GM15510 (cell line): Measurements from ENCODE around the gene LMF2.

Source experiments
- POLR2A ChIP-seq: IDR thresholded peaks from 3 replicates; pipeline ENCODE4 v1.6.1; 2011; ENCODE audit warnings: borderline replicate concordance; ENCODE audit not compliant: insufficient read length; ENCODE audit errors: extremely low read depth

The LMF2 gene

DNA sequence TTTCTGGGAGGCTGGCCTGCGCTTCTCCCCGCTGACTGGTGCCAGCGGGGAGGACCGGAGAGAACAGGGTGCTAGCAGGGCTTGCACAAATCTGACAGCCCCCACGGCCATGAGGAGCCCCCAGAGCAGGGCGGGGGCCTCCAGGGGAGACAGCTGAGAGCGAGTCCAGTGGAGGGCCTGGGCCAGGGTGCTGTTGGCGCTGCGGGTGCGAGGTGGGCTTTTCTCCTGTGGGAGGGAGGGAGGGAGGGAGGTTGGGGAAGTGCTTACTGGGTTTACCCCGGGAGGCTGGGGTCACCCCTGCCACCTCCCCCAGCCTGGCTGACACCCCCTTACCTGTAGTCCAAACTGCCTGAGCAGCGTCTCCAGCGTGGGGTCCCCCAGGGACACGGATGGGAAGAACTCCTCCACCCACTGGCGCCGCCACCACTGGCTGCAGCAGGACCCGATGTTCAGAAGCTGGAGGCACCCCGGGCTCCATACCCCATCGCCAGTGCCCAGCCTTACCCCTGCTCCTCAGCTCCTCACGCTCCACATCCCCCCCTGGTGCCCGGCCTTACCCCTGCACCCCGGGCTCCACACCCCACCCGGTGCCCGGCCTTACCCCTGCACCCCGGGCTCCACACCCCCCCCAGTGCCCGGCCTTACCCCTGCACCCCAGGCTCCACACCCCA, 3.9 kb downstream of the LMF2 start:
- no peak for TF ChIP-seq POLR2A

GRCh38 chr22:50502628-50503474, 4.7 kb downstream of the LMF2 start:
- no peak for TF ChIP-seq POLR2A

GRCh38 chr22:50502096-50502495, 5.4 kb downstream of the LMF2 start:
- no peak for TF ChIP-seq POLR2A

DNA sequence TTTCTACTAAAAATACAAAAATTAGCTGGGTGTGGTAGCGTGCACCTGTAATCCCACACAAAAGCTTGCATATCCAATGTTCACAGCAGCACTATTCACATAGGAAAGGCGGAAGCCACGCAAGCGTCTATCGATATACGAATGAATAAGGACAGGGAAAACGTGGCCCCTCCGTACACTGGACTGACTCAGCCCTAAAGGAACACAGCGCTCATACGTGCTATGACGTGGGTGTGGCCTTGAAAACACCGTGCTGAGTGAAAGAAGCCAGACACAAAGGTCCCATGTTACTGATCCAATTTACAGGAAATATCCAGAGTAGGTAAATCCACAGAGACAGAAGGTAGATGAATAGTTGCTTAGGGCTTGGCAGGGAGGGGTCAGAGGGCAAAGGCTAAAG, 7.0 kb downstream of the LMF2 start:
- no peak for TF ChIP-seq POLR2A

- no peak for TF ChIP-seq POLR2A
These were observed 9.1 kb downstream of the LMF2 start for GRCh38 chr22:50498322-50498890.

- TF ChIP-seq POLR2A: no peak
These were observed 10.4 kb downstream of the LMF2 start for GRCh38 chr22:50497093-50497492.

GRCh38 chr22:50490531-50491308, 16.8 kb downstream of the LMF2 start:
- no peak for TF ChIP-seq POLR2A

- no peak for TF ChIP-seq POLR2A
These were observed 17.9 kb downstream of the LMF2 start for GRCh38 chr22:50489363-50490243.

DNA sequence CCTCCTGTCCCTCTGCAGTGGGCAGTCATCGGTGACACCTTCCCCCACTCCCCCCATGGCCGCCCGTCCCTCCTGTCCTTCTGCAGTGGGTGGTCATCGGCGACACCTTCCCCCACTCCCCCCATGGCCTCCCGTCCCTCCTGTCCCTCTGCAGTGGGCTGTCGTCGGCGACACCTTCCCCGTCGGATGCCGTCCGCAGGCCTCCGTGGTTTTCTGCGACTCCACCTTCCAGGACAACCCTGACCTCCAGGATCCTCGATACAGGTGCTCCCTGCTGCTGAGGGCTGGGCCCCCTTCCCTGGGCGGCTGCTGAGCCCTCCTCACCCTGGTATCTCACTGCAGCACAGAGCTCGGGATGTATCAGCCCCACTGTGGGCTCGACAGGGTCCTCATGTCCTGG, 18.6 kb downstream of the LMF2 start:
- TF ChIP-seq POLR2A: no peak

DNA sequence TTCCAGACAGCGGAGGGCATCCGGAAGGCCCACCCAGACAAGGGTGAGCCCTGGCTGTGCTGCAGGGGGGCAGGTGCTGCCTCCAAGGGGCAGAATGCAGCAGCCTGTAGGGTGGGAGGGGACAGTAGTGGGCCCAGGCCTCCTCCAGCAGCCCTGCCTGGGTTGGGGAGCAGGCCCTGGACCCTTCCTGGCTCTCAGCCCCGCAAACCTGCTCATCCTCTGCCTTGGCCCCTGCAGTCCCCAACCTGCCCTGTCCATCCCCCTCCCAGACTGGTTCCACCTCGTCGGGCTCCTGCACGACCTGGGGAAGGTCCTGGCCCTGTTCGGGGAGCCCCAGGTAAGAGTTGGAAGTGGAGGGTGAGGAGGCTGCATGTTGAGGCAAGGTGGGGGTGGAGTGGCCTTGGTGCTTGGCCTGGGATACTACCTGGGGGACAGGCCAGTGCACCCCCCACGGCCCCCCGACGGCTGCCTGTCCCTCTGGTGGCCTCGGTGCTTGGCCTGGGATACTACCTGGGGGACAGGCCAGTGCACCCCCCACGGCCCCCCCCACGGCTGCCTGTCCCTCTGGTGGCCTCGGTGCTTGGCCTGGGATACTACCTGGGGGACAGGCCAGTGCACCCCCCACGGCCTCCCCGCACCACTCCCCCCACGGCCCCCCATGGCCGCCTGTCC, 19.4 kb downstream of the LMF2 start:
- TF ChIP-seq POLR2A: no peak

GRCh38 chr22:50487290-50488005, 20.1 kb downstream of the LMF2 start:
- no peak for TF ChIP-seq POLR2A

DNA sequence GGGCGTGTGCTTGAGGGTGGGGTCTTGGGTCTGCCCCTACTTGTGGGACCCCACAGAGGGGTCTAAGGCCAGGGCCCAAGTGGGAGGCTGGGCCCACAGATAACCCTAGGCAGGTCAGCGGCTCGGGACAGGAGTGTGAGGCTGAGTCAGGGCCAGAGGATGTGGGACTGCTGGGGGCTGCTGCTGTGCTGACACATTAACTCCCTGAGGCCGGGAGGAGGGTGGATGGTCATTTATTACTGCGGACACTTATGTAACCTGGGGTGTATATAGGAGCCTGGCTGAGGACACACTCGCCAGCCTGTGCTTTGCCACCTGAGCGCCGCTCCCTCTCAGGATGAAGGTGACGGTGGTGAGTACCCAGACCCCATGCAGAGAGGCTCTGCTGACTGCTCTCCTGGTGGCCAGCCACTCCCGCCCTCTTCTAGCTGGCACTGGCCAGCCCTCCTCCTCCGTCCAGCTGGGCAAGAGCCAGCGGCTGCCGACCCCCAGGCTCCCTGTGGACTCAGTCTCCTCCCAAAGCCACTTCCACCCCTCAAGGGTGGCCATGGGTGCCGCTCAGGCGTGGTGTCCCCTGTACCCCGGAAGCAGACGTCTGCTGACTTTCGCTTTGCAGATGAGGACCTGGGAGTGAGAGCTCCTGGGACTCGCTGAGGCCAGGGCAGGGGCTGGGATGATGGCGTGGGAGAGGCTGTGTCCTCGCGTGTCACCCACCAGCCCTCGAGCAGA, 20.8 kb downstream of the LMF2 start, which contains the start of gene MIOX:
TSS of gene MIOX (plus strand) at position 299 of the 729 bp plus-strand sequence. CDS start at position 338, 39 bp downstream.
- TF ChIP-seq POLR2A: no peak

- no peak for TF ChIP-seq POLR2A
These were observed 22.0 kb downstream of the LMF2 start for GRCh38 chr22:50485221-50486131.
